ENCODE results near the gene C1orf105. TPM values are rescaled to one million over a fixed set of nuclear protein-coding genes. Genes with fewer than 3 reads are reported as not detected.

C1orf105 gene
- total and polyA plus RNA-seq, 2 of the 8 experiments (the other 6 are each of a cell fraction or from before 2014, with no cell fraction given): not detected

DNA sequence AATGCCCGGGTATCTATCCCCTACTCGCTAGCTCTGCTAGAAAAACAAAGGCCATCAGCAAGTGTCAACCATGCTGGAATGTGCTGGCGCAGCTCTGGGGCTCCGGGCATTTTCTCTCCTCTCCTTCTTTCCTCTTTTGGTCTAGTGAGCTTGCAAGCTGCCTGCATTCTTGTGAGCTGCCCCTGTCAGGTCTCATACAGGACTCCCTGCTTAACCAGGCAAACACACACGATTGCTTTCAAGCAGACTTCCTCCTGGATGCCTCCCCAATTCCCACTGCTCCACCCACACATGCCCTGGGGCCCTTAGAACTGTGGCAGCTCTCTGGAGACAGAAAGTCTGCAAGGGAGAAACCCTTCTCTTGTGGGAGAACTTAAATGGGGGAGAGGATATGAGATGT is 76.7 kb downstream of the C1orf105 start:
- no peaks in the 10 kb centered on the region for H3K36me3 ChIP-seq (ENCODE audit: control insufficient read depth in 2 of 4, insufficient read depth in 4 of 4, low read length in 3 of 4)
- no peak overlapping the region for H4K5ac ChIP-seq (ENCODE audit: insufficient read length, low read depth, low read length)
- DNase-seq (ENCODE audit: low read depth in 1 of 2, low spot score in 2 of 2) (peak; percentile 23 to 46), FAIRE-seq (no peak)
- no peak overlapping the region; the same call in 1 of the 2 replicates for H2AFZ ChIP-seq (ENCODE audit: low read length)
- no peak overlapping the region for H3K4me3 ChIP-seq (ENCODE audit: extremely low read depth in 1 of 4, insufficient read depth in 2 of 4, low read depth in 3 of 4, low read length in 4 of 4)
- H2AK5ac ChIP-seq (ENCODE audit: low read depth, low read length): no peak overlapping the region
- H4K91ac ChIP-seq (replicated peaks; ENCODE audit: insufficient read length, low read length): no peak overlapping the region
- no peak overlapping the region for H2BK5ac ChIP-seq (ENCODE audit: low read depth, low read length)
- no peaks in the 10 kb centered on the region for H3K9me3 ChIP-seq (ENCODE audit: insufficient read depth in 2 of 2, low read depth in 1 of 2, low read length in 1 of 2)
- no peak overlapping the region for H2BK15ac ChIP-seq (ENCODE audit: low read length)
- no peak overlapping the region for H3K9ac ChIP-seq (replicated peaks in 1 of 4; ENCODE audit: extremely low read depth in 1 of 4, low read depth in 3 of 4, low read length in 3 of 4)
- H3K4me1 ChIP-seq (replicated peaks in 1 of 4; ENCODE audit: control insufficient read depth in 3 of 4, insufficient read depth in 4 of 4, low read length in 3 of 4): no peaks in the 10 kb centered on the region; a peak in 2 of 7 replicates
- H3K56ac ChIP-seq (replicated peaks; ENCODE audit: insufficient read length, low read depth, low read length): no peak overlapping the region
- H3K79me2 ChIP-seq (ENCODE audit: control insufficient read depth in 1 of 2, insufficient read depth in 2 of 2, low read length in 2 of 2): no peaks in the 10 kb centered on the region
- no peak overlapping the region for H3K4me2 ChIP-seq (ENCODE audit: insufficient read depth in 1 of 2, low read depth in 2 of 2, low read length in 2 of 2)
- H3K27me3 ChIP-seq (replicated peaks in 1 of 4; ENCODE audit: control insufficient read depth in 3 of 4, extremely low read depth in 1 of 4, insufficient read depth in 3 of 4, low read length in 3 of 4): no peaks in the 10 kb centered on the region
- no peaks in the 10 kb centered on the region for H3K23me2 ChIP-seq (ENCODE audit: low read depth, low read length)
- 0 out of 2 replicates have a peak, but pooled peaks have one; percentile 63 for TF ChIP-seq YY1 (IDR thresholded peaks at IDR 0.05; ENCODE audit: low read depth, low read length)
- no peak for TF ChIP-seq TAF7 (optimal IDR thresholded peaks at IDR 0.05; ENCODE audit: borderline replicate concordance, low read depth, low read length)
- peak; percentile 82 for TF ChIP-seq TEAD4 (IDR thresholded peaks at IDR 0.05; ENCODE audit: low read depth, low read length)
- POLR2A ChIA-PET (ENCODE audit: partially characterized antibody): interaction anchor here (1.8 kb wide), 1 partner anchor 42 kb away, joined by 5 read pairs; no protein-coding TSS in a partner anchor
- no peak overlapping the region for H2BK20ac ChIP-seq (ENCODE audit: low read length)
- H3K23ac ChIP-seq (ENCODE audit: insufficient read length): no peak overlapping the region
- no peaks in the 10 kb centered on the region for H4K20me1 ChIP-seq (replicated peaks in 1 of 2; ENCODE audit: control insufficient read depth in 1 of 2, insufficient read depth in 2 of 2, low read length in 2 of 2)
- H3K79me1 ChIP-seq (ENCODE audit: low read depth, low read length): no peaks in the 10 kb centered on the region
- no peak overlapping the region for H3K18ac ChIP-seq (ENCODE audit: extremely low read depth, low read length)
- H3K4ac ChIP-seq (replicated peaks; ENCODE audit: insufficient read length, low read depth, low read length): no peak overlapping the region
- no peak overlapping the region for H2BK120ac ChIP-seq (replicated peaks; ENCODE audit: low read depth, low read length)
- no peak overlapping the region for H3K27ac ChIP-seq (ENCODE audit: low read depth, low read length)
- WGBS, 2 experiments (ENCODE audit: extremely low coverage in 1 of 2, insufficient coverage in 1 of 2, insufficient read length in 1 of 2, insufficient replicate concordance in 2 of 2, low coverage in 1 of 2, low lambda C conversion rate in 2 of 2, missing lambda C conversion rate in 1 of 2): 64% methylated on average over 5 of the region's 5 CpGs; no CpG with 5 or more reads in 1 of the 2 experiments
- H4K8ac ChIP-seq (ENCODE audit: extremely low read depth, insufficient read depth, low read length): no peak overlapping the region
- no peak overlapping the region for H3K14ac ChIP-seq (ENCODE audit: insufficient read length)
- CTCF ChIA-PET (ENCODE audit: partially characterized antibody): interaction anchor here (1.2 to 1.6 kb wide), 3 partner anchors 10 to 16 kb away, joined by 3 to 8 read pairs (median 7); no protein-coding TSS in a partner anchor
- H2BK12ac ChIP-seq (ENCODE audit: low read depth, low read length): no peak overlapping the region
